Hematopoietic multipotent progenitor cell treated with erythropoietin and hydrocortisone succinate and interleukin-3 and kit ligand, for 8 days (in vitro differentiated cells): Measurements from ENCODE around the gene PRKCA.
"Not testable (repeated sequence)": the region's sequence is repeated elsewhere in the genome, so short reads cannot be mapped to it uniquely, and the experiment has no call there.

ENCODE experiments used
- DNase-seq: peaks from one replicate; pipeline ENCODE4 v3.0.0-alpha.2; 2015

PRKCA gene

GRCh38 chr17:66301864-66302741, at the start of gene PRKCA:
Gene PRKCA (plus strand): TSS chr17:66302613.
- DNase-seq: peak; percentile 52

GRCh38 chr17:66253458-66253857, 49.0 kb upstream of the PRKCA start:
- not testable (repeated sequence) for DNase-seq

GRCh38 chr17:66255112-66255511, 47.3 kb upstream of the PRKCA start:
- peak; percentile 75 for DNase-seq

- no peak for DNase-seq
Measured at GRCh38 chr17:66255527-66255971, 46.9 kb upstream of the PRKCA start.

GRCh38 chr17:66260275-66260674, 42.1 kb upstream of the PRKCA start:
- no peak for DNase-seq

GRCh38 chr17:66260688-66261087, 41.7 kb upstream of the PRKCA start:
- DNase-seq: no peak

GRCh38 chr17:66262767-66263166, 39.6 kb upstream of the PRKCA start:
- DNase-seq: no peak

- no peak for DNase-seq
Measured at GRCh38 chr17:66264696-66265095, 37.7 kb upstream of the PRKCA start.

GRCh38 chr17:66268247-66268927, 34.0 kb upstream of the PRKCA start:
- DNase-seq: no peak

- DNase-seq: no peak
Measured at GRCh38 chr17:66270106-66270505, 32.3 kb upstream of the PRKCA start.

GRCh38 chr17:66271512-66271911, 30.9 kb upstream of the PRKCA start:
- no peak for DNase-seq

GRCh38 chr17:66272811-66273585, 29.4 kb upstream of the PRKCA start:
- DNase-seq: no peak

GRCh38 chr17:66273586-66273848, 28.9 kb upstream of the PRKCA start:
- DNase-seq: no peak

- DNase-seq: no peak
Measured at GRCh38 chr17:66275651-66276050, 26.8 kb upstream of the PRKCA start.

GRCh38 chr17:66276328-66276937, 26.0 kb upstream of the PRKCA start:
- no peak for DNase-seq

GRCh38 chr17:66277191-66277590, 25.2 kb upstream of the PRKCA start:
- DNase-seq: no peak

- DNase-seq: no peak
Measured at GRCh38 chr17:66281661-66282369, 20.6 kb upstream of the PRKCA start.

GRCh38 chr17:66283296-66283934, 19.0 kb upstream of the PRKCA start:
- DNase-seq: no peak

GRCh38 chr17:66283971-66284370, 18.4 kb upstream of the PRKCA start:
- no peak for DNase-seq

GRCh38 chr17:66285149-66285548, 17.3 kb upstream of the PRKCA start:
- DNase-seq: no peak

GRCh38 chr17:66287911-66288310, 14.5 kb upstream of the PRKCA start:
- no peak for DNase-seq

- peak; percentile 14 for DNase-seq
Measured at GRCh38 chr17:66290101-66290722, 12.2 kb upstream of the PRKCA start.
